Dedifferentiated amniotic fluid mesenchymal stem cell (primary cell): ENCODE results near the gene RXYLT1.

Experiments used
- DNase-seq: peaks from one replicate; pipeline ENCODE4 v3.0.0-alpha.2; 2016; ENCODE audit errors: extremely low spot score

RXYLT1 gene

DNA sequence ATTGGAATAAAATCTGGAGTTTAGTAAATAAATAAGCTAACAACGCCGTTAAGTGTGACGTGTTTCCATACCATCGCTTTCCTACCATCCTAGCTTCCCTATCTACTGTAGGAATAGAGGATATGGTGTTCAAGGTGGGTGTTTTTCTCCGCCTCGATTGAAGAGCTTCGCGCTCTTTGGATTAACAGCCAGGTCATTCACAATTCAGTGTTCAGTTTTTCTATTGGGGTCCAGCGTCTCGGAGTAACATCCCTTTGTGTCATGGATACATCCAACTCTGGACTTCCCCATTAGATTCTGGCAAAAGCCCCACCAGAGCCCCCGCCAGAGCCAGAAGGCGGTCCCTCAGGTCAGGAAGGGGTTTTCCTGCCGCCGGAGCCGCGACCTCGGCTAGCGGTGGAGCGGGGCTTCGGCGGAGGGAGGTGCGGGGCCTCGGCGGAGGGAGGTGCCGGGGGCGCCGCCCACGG, 63.6 kb downstream of the RXYLT1 start:
- no peak for DNase-seq

DNA sequence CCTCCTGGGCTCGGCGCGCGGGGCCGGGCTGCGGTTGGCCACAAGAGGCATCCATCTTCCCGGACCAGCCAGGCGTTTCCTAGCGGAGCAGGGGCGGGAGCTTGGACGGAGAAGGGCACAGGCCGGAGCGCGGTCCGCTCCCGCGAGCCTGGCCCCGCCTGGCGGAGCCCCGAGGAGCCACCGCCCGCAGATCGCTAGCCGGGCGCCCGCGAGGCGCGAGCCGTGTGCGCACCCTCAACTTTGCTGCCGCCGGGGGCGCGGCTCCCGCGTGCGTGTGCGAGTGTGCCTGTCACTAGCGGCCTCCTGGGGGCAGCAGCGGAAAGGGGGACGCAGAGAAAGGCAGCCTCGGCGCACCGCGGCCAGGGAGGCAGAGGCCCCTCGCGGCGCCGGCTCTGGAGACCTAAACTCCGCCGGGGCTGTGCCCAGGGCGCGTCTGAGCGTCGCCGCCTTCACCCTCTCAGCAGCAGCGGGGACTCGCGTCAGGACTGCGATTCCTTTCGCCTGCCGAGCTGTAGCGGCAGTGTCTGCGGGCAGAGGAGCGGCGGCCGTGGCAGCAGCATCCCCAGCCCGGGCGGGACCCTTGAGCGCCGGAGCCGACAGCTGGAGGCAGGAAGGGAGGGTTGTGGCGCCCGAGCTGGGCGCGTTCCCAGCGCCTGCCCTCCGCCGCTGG, 64.1 kb downstream of the RXYLT1 start:
- peak; percentile 95 for DNase-seq

GRCh38 chr12:63844391-63845341, 65.0 kb downstream of the RXYLT1 start, which contains the start of gene SRGAP1:
SRGAP1 (plus strand) TSS chr12:63844700; CDS start chr12:63844817, 117 bp downstream.
- peak; percentile 79 for DNase-seq

GRCh38 chr12:63845726-63846125, 66.0 kb downstream of the RXYLT1 start:
- DNase-seq, result peak; percentile 43

DNA sequence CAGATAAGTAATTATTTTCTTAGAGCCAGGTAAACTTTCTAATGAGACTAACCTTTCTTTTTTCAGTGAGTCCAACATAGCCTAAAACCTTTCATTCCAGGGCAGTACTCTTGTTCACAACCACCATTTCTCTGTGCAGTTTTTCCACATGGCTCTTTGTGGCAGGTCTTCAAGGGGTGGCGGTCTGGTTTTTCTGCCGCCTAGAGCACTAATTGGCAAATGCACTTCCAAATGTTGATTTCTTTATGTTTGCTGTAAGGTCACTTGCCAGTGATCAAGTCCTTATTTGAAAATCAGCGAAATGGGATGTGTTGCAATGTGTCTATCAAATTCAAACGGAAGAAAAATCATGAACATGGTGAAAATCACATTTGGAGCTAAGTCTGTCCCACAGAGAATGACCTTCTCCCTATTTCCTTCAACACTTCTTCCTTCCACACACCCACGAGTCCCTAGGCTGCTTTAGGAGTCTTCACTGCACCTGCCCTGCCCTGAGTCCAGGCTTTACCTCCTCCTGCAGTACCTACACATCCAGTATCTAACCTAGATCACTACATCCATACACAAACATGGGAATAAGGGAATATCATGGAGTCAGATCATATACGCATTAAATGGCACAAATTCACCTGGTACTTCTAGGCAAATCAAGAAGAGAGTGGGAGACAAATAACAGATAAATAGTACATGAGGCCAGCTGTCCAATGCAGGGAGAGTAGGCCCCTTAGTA, 66.7 kb downstream of the RXYLT1 start:
- DNase-seq, result no peak

DNA sequence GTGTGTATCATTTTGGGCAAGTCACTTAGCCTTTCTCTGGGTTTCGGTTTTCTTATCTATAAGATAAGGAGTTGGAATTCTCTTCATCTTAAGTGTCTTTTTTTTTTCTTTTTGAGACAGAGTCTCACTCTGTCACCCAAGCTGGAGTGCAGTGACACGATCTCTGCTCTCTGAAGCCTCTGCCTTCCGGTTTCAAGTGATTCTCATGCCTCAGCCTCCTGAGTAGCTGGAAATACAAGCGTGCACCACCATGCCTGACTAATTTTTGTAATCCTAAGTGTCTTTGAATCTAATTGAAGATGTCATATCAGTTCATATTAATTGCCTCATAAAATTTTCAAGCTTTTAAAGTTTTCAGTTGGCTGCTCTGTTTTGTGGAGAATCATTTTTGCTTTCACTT, 68.7 kb downstream of the RXYLT1 start:
- DNase-seq, result no peak

GRCh38 chr12:63849106-63849620, 69.5 kb downstream of the RXYLT1 start:
- no peak for DNase-seq

GRCh38 chr12:63849641-63850040, 69.9 kb downstream of the RXYLT1 start:
- DNase-seq, result no peak

DNA sequence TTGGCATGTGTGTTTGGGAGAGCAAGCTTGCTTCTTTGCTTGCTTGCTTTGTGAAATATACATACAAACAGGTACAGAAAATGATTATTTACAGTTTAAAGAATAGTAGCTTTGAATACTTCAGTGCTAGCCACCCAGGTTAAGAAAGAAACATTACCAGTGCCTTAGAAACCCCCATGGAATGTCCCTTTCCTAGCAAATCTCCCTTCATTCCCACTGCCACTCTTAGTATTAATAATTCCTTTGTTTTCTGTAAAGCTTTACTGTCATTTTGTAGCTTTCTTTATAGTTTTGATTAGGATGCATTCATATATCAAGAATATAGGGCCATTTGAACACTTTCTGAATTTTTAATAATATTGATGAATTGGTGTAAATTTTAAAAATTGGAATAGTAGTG, 74.3 kb downstream of the RXYLT1 start:
- DNase-seq, result no peak

- DNase-seq, result no peak
Observed at GRCh38 chr12:63855299-63855698, 75.6 kb downstream of the RXYLT1 start.

- no peak for DNase-seq
Observed at GRCh38 chr12:63857771-63858670, 78.3 kb downstream of the RXYLT1 start.
